Breast epithelium (tissue), 4 donors: ENCODE data around the gene PBX3. TPM values are rescaled to one million over a fixed set of nuclear protein-coding genes. Genes with fewer than 3 reads are reported as not detected.

Source experiments
- DNase-seq, 2 donors: peaks; one replicate each; pipeline ENCODE4 v3.0.0-alpha.2; 2019; ENCODE audit warnings: low spot score in 2 of 2
- H3K27ac ChIP-seq, 2 donors: fragments of 200-600 bp; sonication (generic) in 1 of 2; one replicate each; pipeline ENCODE4 v1.5.1; 2016 to 2019; ENCODE audit warnings: mild to moderate bottlenecking in 1 of 2
- H3K27me3 ChIP-seq, 2 donors: fragments of 200-600 bp; sonication (generic) in 1 of 2; one replicate each; pipeline versions ENCODE4 v1.5.1 to v1.6.0; 2017 to 2019; ENCODE audit warnings: control low read depth in 1 of 2, mild to moderate bottlenecking in 1 of 2
- H3K36me3 ChIP-seq: fragments of 200-600 bp; one replicate; pipeline ENCODE4 v1.5.1; 2019
- H3K4me1 ChIP-seq, 2 donors: fragments of 200-600 bp; sonication (generic); one replicate each; pipeline ENCODE4 v1.5.1; 2016 to 2019; ENCODE audit warnings: control low read depth in 1 of 2
- H3K4me3 ChIP-seq, 3 donors: fragments of 200-600 bp; sonication (generic); 1 replicate in 2 of 3; 2 replicates in 1 of 3; pipeline ENCODE4 v1.5.1; 2016 to 2019; ENCODE audit warnings: mild to moderate bottlenecking in 3 of 3, moderate library complexity in 2 of 3
- H3K9me3 ChIP-seq, 2 donors: fragments of 200-600 bp; sonication (generic) in 1 of 2; one replicate each; pipeline ENCODE4 v1.5.1; 2016 to 2019; ENCODE audit warnings: control low read depth in 1 of 2
- POLR2A ChIP-seq: fragments of 450-650 bp; IDR thresholded peaks from one replicate; pipeline ENCODE4 v1.6.1; 2016; ENCODE audit warnings: antibody characterized with exemption, mild to moderate bottlenecking, moderate library complexity
- POLR2AphosphoS5 ChIP-seq, 3 donors: sonication (generic); formaldehyde crosslinking; IDR thresholded peaks; one replicate each; pipeline ENCODE4 v1.6.1; 2017; ENCODE audit warnings: antibody characterized with exemption in 3 of 3
- intact Hi-C: fragments of 100-400 bp; cut with DNase I; formaldehyde crosslinking; loops from one replicate; pipeline ENCODE4 v1.15.1; 2023; ENCODE audit warnings: low total_unique reads
- total RNA-seq, 3 donors: library from RNA; depleted of rRNA; stranded (reverse); fragments of >200 nt; gene quantifications; one replicate each; pipeline ENCODE4 v1.1.0, GENCODE V29; 2016
- TF ChIP-seq, protein P1 (sequence below), 3 donors: fragments of 450-650 bp; IDR thresholded peaks; one replicate each; pipeline ENCODE4 v1.5.1; 2016 to 2017; ENCODE audit warnings: antibody characterized with exemption in 3 of 3, mild to moderate bottlenecking in 3 of 3, moderate library complexity in 3 of 3

Gene PBX3
- total RNA-seq, 3 donors from 2014 or later: 29.5 to 31.2 (median 29.8) TPM

DNA sequence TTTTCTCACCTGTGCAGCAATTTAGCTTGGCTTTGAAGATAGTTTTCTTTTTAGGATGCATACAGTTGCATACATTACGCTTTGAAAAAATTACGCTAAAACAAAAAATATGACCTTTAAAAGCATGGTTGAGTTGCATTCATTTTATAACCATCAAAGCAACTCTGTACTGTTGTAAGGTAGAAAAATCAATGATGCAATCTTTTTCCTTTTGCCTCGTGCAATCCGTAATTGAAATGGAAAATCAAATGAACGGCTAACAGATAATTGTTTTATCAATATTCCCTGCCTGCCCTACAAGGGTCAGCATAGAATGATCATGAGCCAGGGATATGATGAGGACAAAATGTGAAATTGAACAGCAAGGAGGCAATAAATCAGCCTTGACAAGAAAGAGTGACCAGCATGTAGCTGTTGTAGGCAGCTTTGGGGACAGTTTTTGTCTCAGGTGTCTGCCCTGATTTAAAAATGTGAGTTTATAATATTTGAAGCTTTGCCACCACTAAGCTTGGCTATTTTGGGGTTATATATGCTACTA is 98.2 kb downstream of the PBX3 start:
- Histone ChIP-seq H3K9me3 (no peaks in the 10 kb centered on the region), H3K4me1 (no peaks in the 10 kb centered on the region), H3K36me3 (no peaks in the 10 kb centered on the region), H3K27me3 (no peaks in the 10 kb centered on the region), H3K4me3 (no peak overlapping the region), H3K27ac (no peak overlapping the region)
- intact Hi-C loops: no loop called here
- no peak for DNase-seq
- TF ChIP-seq POLR2A (no peak), POLR2AphosphoS5 (IDR thresholded peaks at IDR 0.05) (no peak)
- TF ChIP-seq, protein P1, sequence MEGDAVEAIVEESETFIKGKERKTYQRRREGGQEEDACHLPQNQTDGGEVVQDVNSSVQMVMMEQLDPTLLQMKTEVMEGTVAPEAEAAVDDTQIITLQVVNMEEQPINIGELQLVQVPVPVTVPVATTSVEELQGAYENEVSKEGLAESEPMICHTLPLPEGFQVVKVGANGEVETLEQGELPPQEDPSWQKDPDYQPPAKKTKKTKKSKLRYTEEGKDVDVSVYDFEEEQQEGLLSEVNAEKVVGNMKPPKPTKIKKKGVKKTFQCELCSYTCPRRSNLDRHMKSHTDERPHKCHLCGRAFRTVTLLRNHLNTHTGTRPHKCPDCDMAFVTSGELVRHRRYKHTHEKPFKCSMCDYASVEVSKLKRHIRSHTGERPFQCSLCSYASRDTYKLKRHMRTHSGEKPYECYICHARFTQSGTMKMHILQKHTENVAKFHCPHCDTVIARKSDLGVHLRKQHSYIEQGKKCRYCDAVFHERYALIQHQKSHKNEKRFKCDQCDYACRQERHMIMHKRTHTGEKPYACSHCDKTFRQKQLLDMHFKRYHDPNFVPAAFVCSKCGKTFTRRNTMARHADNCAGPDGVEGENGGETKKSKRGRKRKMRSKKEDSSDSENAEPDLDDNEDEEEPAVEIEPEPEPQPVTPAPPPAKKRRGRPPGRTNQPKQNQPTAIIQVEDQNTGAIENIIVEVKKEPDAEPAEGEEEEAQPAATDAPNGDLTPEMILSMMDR (IDR thresholded peaks at IDR 0.05): no peak

DNA sequence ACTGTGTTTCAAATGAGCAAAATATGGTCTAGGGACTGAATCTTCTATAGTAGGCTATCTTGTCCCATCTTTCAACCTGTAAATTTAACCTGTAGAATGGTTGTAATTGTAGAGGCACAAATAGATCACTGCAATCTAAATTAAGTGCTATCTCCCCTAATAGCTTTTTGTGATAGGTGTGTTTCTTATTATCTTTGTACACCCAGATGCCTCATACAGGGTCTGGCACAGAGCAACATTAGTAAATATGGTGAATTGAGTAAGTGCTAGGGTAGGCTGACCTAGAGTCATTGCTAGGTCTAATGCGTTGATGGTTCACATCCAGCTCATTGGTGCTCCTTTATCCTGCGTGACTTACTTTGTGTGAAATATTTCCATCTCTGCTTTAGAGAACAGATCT is 100.6 kb downstream of the PBX3 start:
- Histone ChIP-seq H3K27me3 (no peaks in the 10 kb centered on the region), H3K36me3 (no peaks in the 10 kb centered on the region), H3K27ac (no peak overlapping the region), H3K9me3 (no peaks in the 10 kb centered on the region), H3K4me3 (no peak overlapping the region), H3K4me1 (no peaks in the 10 kb centered on the region)
- intact Hi-C loops: no loop called here
- TF ChIP-seq POLR2A (no peak), POLR2AphosphoS5 (IDR thresholded peaks at IDR 0.05) (no peak)
- TF ChIP-seq, protein P1 (IDR thresholded peaks at IDR 0.05): no peak
- no peak for DNase-seq

DNA sequence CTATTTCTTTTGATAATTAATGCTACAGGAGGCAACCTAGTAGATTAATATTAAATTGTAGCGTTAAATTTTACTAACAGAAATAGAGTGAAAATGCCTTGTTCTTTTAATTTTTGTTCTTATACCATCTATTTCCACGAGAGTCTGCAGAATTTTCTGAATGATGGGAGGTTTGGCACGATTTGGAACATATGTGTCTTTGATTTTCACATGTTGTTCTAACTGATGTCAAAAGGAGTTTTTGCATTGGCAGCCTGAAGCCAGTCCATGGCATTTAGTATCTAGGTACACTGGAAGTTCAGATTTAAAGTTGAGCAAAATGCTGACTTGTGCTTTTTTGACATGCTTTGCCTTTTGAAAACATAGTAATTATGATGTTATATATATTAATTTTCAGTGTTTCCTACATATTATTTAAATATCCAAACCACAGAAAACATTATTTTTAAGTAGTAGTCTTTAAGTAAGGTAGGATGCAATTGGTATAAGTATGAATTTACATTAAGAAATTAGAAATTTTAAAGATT is 103.0 kb downstream of the PBX3 start:
- Histone ChIP-seq H3K4me1 (no peaks in the 10 kb centered on the region), H3K27ac (no peak overlapping the region), H3K9me3 (no peaks in the 10 kb centered on the region), H3K36me3 (no peaks in the 10 kb centered on the region), H3K4me3 (no peak overlapping the region), H3K27me3 (no peaks in the 10 kb centered on the region)
- no peak for DNase-seq
- intact Hi-C loops: loop anchor here (5.0 kb wide), 1 partner anchor 1348 kb away; no protein-coding TSS in a partner anchor
- TF ChIP-seq POLR2AphosphoS5 (IDR thresholded peaks at IDR 0.05) (no peak), POLR2A (no peak)
- TF ChIP-seq, protein P1 (IDR thresholded peaks at IDR 0.05): no peak

DNA sequence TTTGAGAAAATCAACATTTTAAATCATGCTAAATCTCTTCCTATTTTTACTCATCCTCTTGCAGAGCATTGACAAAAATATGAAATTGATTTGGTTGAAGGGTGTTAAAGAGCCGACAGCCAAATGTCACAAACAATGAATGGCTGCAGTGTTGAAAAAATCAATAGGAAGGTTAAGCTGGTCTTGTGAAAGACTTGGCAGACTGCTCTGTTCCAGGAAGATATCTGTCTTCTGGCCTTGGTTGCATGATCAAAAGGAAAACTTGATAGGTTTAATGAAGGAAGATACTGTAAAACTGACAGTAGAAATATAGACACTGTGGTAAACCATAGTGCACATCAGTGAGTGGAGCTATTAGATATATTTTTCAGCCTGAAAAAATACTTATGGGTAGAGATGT is 103.6 kb downstream of the PBX3 start:
- Histone ChIP-seq H3K9me3 (no peaks in the 10 kb centered on the region), H3K27me3 (no peaks in the 10 kb centered on the region), H3K4me3 (no peak overlapping the region), H3K4me1 (no peaks in the 10 kb centered on the region), H3K27ac (no peak overlapping the region), H3K36me3 (no peaks in the 10 kb centered on the region)
- no peak for DNase-seq
- TF ChIP-seq POLR2A (no peak), POLR2AphosphoS5 (IDR thresholded peaks at IDR 0.05) (no peak)
- TF ChIP-seq, protein P1 (IDR thresholded peaks at IDR 0.05): no peak
- intact Hi-C loops: loop anchor here (5.0 kb wide), 1 partner anchor 1348 kb away; no protein-coding TSS in a partner anchor

DNA sequence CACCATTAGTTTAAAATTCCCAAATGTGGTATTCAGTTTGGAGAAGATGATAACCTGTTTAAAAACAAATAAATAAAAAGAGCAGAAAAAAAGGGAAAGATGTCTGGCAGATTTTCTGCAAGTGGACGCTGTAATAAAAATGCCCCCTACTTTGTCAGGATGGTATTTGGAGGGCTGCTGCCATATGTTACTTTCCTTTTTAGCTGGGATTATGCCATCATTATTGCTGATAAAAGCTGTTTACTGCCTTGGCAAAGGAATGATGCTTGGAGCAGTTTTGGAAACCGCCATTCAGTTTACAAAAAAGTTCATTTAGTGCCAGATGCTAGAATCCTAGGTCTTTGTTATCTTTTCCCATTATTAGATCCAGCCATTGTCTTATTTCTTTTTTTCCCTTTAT is 104.8 kb downstream of the PBX3 start:
- TF ChIP-seq POLR2AphosphoS5 (IDR thresholded peaks at IDR 0.05) (no peak), POLR2A (no peak)
- TF ChIP-seq, protein P1 (IDR thresholded peaks at IDR 0.05): no peak
- intact Hi-C loops: loop anchor here (5.0 kb wide), 1 partner anchor 1350 kb away; no protein-coding TSS in a partner anchor
- H3K27me3 ChIP-seq: no peaks in the 10 kb centered on the region
- H3K9me3 ChIP-seq: no peaks in the 10 kb centered on the region
- H3K4me1 ChIP-seq: no peaks in the 10 kb centered on the region
- DNase-seq: no peak
- H3K36me3 ChIP-seq: no peaks in the 10 kb centered on the region
- no peak overlapping the region for H3K4me3 ChIP-seq
- no peak overlapping the region for H3K27ac ChIP-seq
